NB4 (cell line): Measurements from ENCODE around the gene GAPVD1.

Experiments
- CTCF ChIP-seq: IDR thresholded peaks from one replicate; pipeline ENCODE4 v1.5.1; 2012; ENCODE audit warnings: low read depth, low read length
- MAX ChIP-seq: IDR thresholded peaks from 2 replicates; pipeline ENCODE4 v1.6.1; 2011; ENCODE audit warnings: low read depth, low read length
- MYC ChIP-seq: IDR thresholded peaks from 2 replicates; pipeline ENCODE4 v1.6.1; 2011; ENCODE audit warnings: low read depth, low read length
- POLR2A ChIP-seq: IDR thresholded peaks from 2 replicates; pipeline ENCODE4 v1.6.1; 2011; ENCODE audit warnings: mild to moderate bottlenecking; ENCODE audit not compliant: insufficient read length; ENCODE audit errors: extremely low read depth

- TF ChIP-seq MYC (no peak), CTCF (no peak), POLR2A (no peak), MAX (no peak)
Measured at GRCh38 chr9:125376261-125377226, 114.9 kb downstream of the GAPVD1 start.
